CD4-positive, alpha-beta T cell treated with Interleukin-4 for 1 hour (primary cell): ENCODE data around the gene ORMDL2.
"Not testable (repeated sequence)": the region's sequence is repeated elsewhere in the genome, so short reads cannot be mapped to it uniquely, and the experiment has no call there.

ENCODE experiments used
- DNase-seq, 2 donors: peaks; one replicate each; pipeline ENCODE4 v3.0.0-alpha.2; 2020 to 2022

ORMDL2 gene

GRCh38 chr12:55829967-55830600, 12.2 kb downstream of the ORMDL2 start:
- DNase-seq, result peak; percentile 28 to 33

- DNase-seq, result peak; percentile 64 to 69
Observed at GRCh38 chr12:55830601-55831446, 13.0 kb downstream of the ORMDL2 start.

- DNase-seq, result no peak
Observed at GRCh38 chr12:55831447-55831815, 13.6 kb downstream of the ORMDL2 start.

GRCh38 chr12:55833056-55833455, 15.2 kb downstream of the ORMDL2 start:
- no peak for DNase-seq

- not testable (repeated sequence) for DNase-seq
Observed at GRCh38 chr12:55834400-55834799, 16.6 kb downstream of the ORMDL2 start.

DNA sequence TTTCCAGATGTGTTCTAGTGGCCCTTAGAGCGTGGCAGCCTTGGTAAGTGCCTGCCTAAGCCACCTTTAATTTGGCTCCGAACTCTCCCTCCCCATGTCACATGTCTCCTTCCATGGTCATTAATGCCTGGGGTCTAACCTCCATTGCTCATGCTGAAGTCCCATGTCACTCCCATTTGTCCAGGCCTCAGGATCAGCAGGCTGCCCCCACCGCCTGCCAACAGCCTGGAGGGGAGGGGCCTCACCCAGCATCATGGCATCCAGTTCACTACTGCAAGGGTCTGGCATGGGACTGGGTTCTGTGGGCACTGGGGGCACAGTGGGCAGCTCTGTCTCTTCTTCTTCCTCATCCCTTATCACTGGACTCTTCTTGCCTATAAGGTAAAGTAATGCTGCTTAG, 20.5 kb downstream of the ORMDL2 start:
- no peak for DNase-seq

- DNase-seq, result no peak
Observed at GRCh38 chr12:55839345-55840140, 21.7 kb downstream of the ORMDL2 start.

DNA sequence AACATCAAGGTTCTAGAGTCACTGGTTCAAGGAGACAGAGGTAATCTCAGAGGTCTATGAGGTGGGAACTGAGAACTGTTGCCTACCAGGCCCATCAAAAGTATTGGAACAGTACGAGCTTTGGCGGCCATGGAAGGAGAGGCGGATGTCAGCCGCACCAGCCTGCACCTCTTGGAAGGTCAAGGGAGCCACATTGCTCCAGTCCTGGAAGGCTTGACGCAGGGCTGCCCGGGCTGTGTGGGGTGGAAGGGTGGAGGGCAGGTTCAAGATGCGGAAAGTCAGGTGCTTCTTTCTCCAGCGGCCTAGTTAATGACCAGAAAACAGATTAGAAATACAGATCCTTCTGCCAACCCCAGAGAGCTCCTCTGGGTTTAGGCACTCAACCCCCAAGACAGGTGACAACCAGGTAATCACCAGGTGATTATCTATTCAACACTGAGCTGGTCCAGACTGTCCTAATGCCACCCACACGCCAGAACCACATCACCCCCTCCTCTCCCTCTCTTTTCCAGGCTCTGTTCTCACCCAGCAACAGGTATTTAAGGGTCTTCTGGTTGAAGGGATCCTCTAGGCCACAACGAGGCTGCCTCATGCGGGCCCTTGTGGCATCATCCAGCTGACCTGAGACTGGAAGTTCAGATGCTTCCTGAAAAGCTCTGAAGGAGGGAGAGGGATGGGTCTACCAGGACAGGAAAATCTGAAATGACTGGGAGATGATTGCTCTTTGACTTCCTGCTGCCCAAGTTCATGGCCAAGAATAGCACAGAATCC, 22.9 kb downstream of the ORMDL2 start:
- DNase-seq, result no peak

DNA sequence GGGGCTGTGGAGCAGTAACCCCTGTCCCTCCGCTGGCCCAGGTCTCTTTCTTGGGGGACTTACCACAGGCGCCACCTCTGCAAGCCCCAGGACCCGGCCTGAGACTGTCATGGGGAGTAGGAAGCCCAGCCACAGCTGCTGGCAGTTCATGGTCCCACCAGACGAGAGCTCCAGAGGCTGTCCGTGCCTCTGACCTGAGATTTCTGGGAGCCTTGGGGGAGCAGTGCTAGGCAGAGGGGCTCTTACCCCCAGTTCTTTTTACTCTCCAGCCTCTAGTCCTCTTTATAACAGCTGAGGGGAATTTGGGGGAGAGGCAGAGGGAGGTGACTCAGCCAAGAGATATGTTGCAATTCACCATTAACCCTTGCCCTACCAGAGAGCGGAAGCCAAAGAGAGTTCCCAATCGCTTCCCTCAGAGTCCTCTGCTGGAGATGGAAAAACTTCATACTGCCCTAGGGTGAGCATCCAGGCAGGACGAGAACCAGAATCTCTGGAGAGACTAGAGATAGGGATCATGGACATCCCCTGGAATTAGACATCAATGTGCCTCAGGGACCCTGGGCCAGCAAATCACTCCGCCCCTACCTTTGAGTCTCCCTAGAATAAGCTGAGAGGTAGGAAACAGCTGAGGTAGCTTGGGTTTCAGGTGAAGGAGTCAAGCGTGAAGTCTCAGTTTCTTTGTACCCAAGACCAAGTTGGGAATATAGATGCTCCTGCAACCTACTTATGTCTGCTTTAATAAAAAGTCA, 25.0 kb downstream of the ORMDL2 start, which contains the start of gene MMP19:
TSS of gene MMP19 (minus strand) at position 256 of the 749 bp plus-strand sequence. CDS start at position 150, 106 bp downstream.
- no peak for DNase-seq

DNA sequence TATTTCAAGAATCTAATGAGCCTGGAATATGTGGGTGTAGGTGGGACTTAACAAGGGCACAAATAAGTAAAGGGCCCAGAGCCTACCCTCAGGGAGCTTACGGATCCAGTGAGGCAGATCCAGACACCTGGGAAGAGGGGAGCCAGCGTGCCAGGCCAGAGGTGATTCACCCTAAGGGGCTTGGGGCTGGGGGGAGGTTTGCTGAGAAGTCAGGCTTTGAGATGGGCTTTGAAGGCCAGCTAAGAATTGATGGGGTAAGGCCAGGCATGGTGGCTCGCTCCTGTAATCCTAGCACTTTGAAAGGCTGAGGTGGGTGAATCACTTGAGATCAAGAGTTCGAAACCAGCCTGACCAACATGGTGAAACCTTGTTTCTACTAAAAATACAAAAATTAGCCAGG, 25.6 kb downstream of the ORMDL2 start:
- no peak for DNase-seq

DNA sequence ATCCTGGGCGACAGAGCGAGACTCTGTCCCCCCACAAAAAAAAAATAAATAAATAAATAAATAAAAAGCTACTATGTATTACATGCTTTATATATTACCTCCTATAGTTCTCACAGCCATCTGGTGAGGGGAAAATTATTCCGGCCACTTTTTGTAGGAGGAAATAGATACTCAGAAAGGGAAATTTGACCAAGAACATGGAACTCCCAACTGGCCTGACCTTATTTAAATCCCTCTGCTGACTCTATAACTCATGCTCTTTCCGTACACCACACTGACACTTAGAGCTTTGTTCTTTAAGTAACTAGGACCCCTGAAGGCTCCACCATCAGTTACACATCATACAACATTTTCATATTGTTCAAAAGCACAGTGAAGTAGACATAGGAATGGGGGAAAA, 27.1 kb downstream of the ORMDL2 start:
- no peak for DNase-seq

GRCh38 chr12:55845361-55845760, 27.5 kb downstream of the ORMDL2 start:
- DNase-seq, result peak in 1 of 2 donors; percentile 35

- no peak for DNase-seq
Observed at GRCh38 chr12:55845785-55846496, 28.1 kb downstream of the ORMDL2 start.

DNA sequence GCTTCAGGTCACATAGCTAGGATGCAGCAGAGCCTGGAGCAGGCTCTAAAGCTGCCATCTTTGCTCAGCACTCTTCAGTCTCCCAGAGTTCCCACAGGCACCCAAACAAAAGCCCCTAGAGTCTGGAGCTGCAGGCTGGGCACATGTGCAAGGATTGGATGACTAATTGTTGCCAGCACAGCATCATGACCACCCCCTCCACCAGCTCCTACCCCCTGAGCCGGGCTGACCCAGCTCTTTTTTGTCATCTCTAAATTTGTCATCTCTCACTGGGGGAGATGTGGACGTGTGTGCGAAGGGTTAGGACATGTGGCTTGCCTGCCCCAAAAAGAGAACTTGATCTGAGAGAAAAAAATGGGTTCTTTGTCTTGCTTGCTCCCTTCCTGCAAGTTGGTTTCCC, 29.2 kb downstream of the ORMDL2 start:
- DNase-seq, result peak in 1 of 2 donors; percentile 65

GRCh38 chr12:55847603-55848291, 29.9 kb downstream of the ORMDL2 start:
- peak; percentile 22 to 85 for DNase-seq

- no peak for DNase-seq
Observed at GRCh38 chr12:55849616-55850343, 31.9 kb downstream of the ORMDL2 start.

GRCh38 chr12:55850401-55850800, 32.6 kb downstream of the ORMDL2 start:
- no peak for DNase-seq

- DNase-seq, result no peak
Observed at GRCh38 chr12:55850893-55851292, 33.1 kb downstream of the ORMDL2 start.

DNA sequence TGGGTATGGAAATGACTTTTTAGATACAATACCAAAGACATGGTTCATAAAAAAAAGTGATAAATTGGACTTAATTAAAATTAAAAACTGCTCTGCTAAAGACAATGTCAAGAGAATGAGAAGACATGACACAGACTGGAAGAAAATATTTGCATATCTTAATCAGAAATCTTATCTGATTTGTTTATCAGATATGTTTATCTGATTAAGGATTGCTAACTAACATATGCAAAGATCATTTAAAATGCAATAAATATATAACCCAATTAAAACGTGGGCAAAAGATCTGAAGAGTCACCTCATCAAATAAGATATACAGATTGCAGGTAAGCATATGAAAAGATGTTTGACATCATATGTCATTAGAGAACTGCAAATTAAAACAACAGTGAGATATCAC, 34.9 kb downstream of the ORMDL2 start:
- DNase-seq, result no peak

DNA sequence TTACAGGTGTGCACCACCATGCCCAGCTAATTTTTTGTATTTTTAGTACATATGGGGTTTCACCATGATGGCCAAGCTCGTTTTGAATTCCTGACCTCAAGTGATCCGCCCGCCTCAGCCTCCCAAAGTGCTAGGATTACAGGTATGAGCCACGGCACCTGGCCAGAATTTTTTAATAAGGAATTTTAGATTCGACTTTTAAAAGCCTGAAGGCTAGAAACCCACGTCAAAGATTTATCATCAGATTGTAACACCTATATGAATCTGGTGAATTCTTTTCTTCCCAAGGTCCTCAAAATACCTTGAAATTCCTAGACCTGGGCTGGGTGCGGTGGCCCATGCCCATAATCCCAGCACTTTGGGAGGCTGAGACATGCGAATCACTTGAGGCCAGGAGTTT, 43.6 kb downstream of the ORMDL2 start:
- no peak for DNase-seq
